K562 (cell line): Measurements from ENCODE around the gene HIVEP1. TPM values are rescaled to one million over a fixed set of nuclear protein-coding genes. Genes with fewer than 3 reads are reported as not detected.

Source experiments
- ATAC-seq: fragments of 200-7000 bp; cut with Tn5 transposase; 3 replicates; pipeline ENCODE4 v1.9.1; 2020; ENCODE audit warnings: moderate library complexity
- BruUV-seq: library from RNA; stranded (reverse); fragments of 400-500 nt; replicated peaks from 2 replicates; lab custom pipeline; 2021; lab: Mats Ljungman, UMichigan
- CTCF ChIA-PET: fragments of 300-600 bp; formaldehyde crosslinking; extraction: SDS; loops from one replicate; lab custom pipeline; 2021; ENCODE audit warnings: low intra/inter-chr PET ratio; lab: Yijun Ruan, JAX
- POLR2A ChIA-PET: fragments of 300-600, 350-650 bp; sonication (Branson Sonifier 250); formaldehyde crosslinking; extraction: SDS; loops from one replicate; lab custom pipeline; 2021; ENCODE audit warnings: antibody characterized with exemption, inconsistent platforms; lab: Yijun Ruan, JAX
- DNase-seq, 4 experiments: peaks; one replicate each; pipeline versions ENCODE4 v3.0.0 to v3.0.0-alpha.2; 2011 to 2018; ENCODE audit warnings: low spot score in 3 of 4, mixed read lengths in 3 of 4; ENCODE audit errors: extremely low read depth in 1 of 4
- FAIRE-seq: peaks from 2 replicates; lab custom pipeline; 2011; peaks lifted over from hg19 to GRCh38; lab: Jason Lieb, UNC
- H2AFZ ChIP-seq: 2 replicates; pipeline ENCODE4 v1.6.0; 2011; ENCODE audit warnings: low read depth, low read length, control low read depth, inconsistent platforms
- H3K27ac ChIP-seq: fragments of 200-600 bp; 3 replicates; pipeline ENCODE4 v1.8.0; 2011; ENCODE audit warnings: low read depth, mild to moderate bottlenecking, control low read depth, inconsistent platforms, low read length, moderate library complexity, mixed read lengths; ENCODE audit errors: extremely low read depth
- H3K27me3 ChIP-seq, 2 experiments: fragments of 300-600 bp in 1 of 2; 2 replicates in 1 of 2; 3 replicates in 1 of 2; pipeline versions ENCODE4 v1.6.0 to v1.8.0; 2011; ENCODE audit warnings: inconsistent platforms in 2 of 2, low read length in 2 of 2, mild to moderate bottlenecking in 1 of 2, mixed read lengths in 1 of 2, moderate library complexity in 1 of 2; ENCODE audit not compliant: control insufficient read depth in 2 of 2, insufficient read depth in 2 of 2
- H3K36me3 ChIP-seq: fragments of 300-600 bp; 3 replicates; pipeline ENCODE4 v1.8.0; 2011; ENCODE audit warnings: mild to moderate bottlenecking, low read length, inconsistent platforms; ENCODE audit not compliant: control insufficient read depth, insufficient read depth
- H3K4me1 ChIP-seq, 2 experiments: fragments of 200-600 bp in 1 of 2; replicated peaks in 1 of 2; 2 replicates in 1 of 2; 3 replicates in 1 of 2; pipeline versions ENCODE4 v1.5.1 to v1.8.0; 2011; ENCODE audit warnings: inconsistent platforms in 2 of 2, low read length in 2 of 2, mild to moderate bottlenecking in 1 of 2, mixed read lengths in 1 of 2, moderate library complexity in 1 of 2; ENCODE audit not compliant: control insufficient read depth in 2 of 2, insufficient read depth in 2 of 2
- H3K4me2 ChIP-seq: 2 replicates; pipeline ENCODE4 v1.6.1; 2011; ENCODE audit warnings: low read length, control low read depth, inconsistent platforms, mixed read lengths; ENCODE audit not compliant: insufficient read depth
- H3K4me3 ChIP-seq: fragments of 200-600 bp; sonication (generic), shearing (Covaris generic); 2 replicates; pipeline ENCODE4 v1.5.1; 2016; ENCODE audit warnings: control low read depth, inconsistent platforms
- H3K79me2 ChIP-seq: fragments of 200-600 bp; 3 replicates; pipeline ENCODE4 v1.8.0; 2011; ENCODE audit warnings: low read length, inconsistent platforms; ENCODE audit not compliant: control insufficient read depth, insufficient read depth
- H3K9ac ChIP-seq, 2 experiments: 2 replicates each; pipeline versions ENCODE4 v1.6.0 to v1.6.1; 2011; ENCODE audit warnings: low read depth in 2 of 2, low read length in 2 of 2, control low read depth in 1 of 2, inconsistent platforms in 1 of 2, mild to moderate bottlenecking in 1 of 2, mixed read lengths in 1 of 2; ENCODE audit not compliant: insufficient read depth in 1 of 2
- H3K9me1 ChIP-seq: one replicate; pipeline ENCODE4 v1.6.0; 2011; ENCODE audit warnings: inconsistent platforms, mild to moderate bottlenecking, low read length, moderate library complexity; ENCODE audit not compliant: control insufficient read depth, insufficient read depth
- H3K9me3 ChIP-seq: replicated peaks from 2 replicates; pipeline ENCODE4 v1.5.1; 2011; ENCODE audit warnings: low read depth, low read length, inconsistent platforms; ENCODE audit not compliant: control insufficient read depth, insufficient read depth
- H4K20me1 ChIP-seq: replicated peaks from 2 replicates; pipeline ENCODE4 v1.6.1; 2011; ENCODE audit warnings: low read length, inconsistent platforms, mixed read lengths; ENCODE audit not compliant: control insufficient read depth, insufficient read depth
- BDP1 ChIP-seq: IDR thresholded peaks from 3 replicates; pipeline ENCODE4 v1.6.1; 2011; ENCODE audit not compliant: insufficient read length, insufficient read depth
- EGR1 ChIP-seq: fragments of 450-650 bp; conservative IDR thresholded peaks from 2 replicates; pipeline ENCODE4 v1.6.1; 2017; ENCODE audit warnings: mild to moderate bottlenecking
- HDAC8 ChIP-seq: fragments of 450-650 bp; IDR thresholded peaks from 2 replicates; pipeline ENCODE4 v1.6.1; 2016; ENCODE audit warnings: mild to moderate bottlenecking, missing genetic modification characterization, moderate library complexity, missing compliant biosample characterization
- KLF13 ChIP-seq: fragments of 450-650 bp; IDR thresholded peaks from 2 replicates; pipeline ENCODE4 v1.6.1; 2016; ENCODE audit warnings: missing genetic modification characterization, low read depth, mild to moderate bottlenecking, missing compliant biosample characterization, moderate library complexity, borderline replicate concordance
- LEF1 ChIP-seq: fragments of 450-650 bp; IDR thresholded peaks from 2 replicates; pipeline ENCODE4 v1.6.1; 2016; ENCODE audit warnings: mild to moderate bottlenecking
- RFX7 ChIP-seq: fragments of 250-450 bp; sonication (Bioruptor Pico); IDR thresholded peaks from 2 replicates; pipeline ENCODE4 v1.5.1; 2021; ENCODE audit warnings: mild to moderate bottlenecking
- XRCC3 ChIP-seq: fragments of 450-650 bp; IDR thresholded peaks from 2 replicates; pipeline ENCODE4 v1.6.1; 2017; ENCODE audit warnings: mild to moderate bottlenecking, moderate library complexity
- ZBTB1 ChIP-seq: sonication (generic); formaldehyde crosslinking; IDR thresholded peaks from 2 replicates; pipeline ENCODE4 v1.8.1; 2023; ENCODE audit warnings: missing genetic modification reagents, low read depth, mild to moderate bottlenecking, borderline replicate concordance
- ZNF384 ChIP-seq: IDR thresholded peaks from 2 replicates; pipeline ENCODE4 v1.6.1; 2012; ENCODE audit warnings: low read depth, low read length, improper control_type of control experiment
- WGBS: fragments of 100-300 bp; shearing (Covaris generic); methylation state at CpG from one replicate; pipeline ENCODE4 v1.1.6; 2016; ENCODE audit warnings: low coverage, mixed read lengths; ENCODE audit not compliant: insufficient coverage; ENCODE audit errors: missing lambda C conversion rate; 5-methylcytosine and 5-hydroxymethylcytosine counted together
- in situ Hi-C: fragments of 300-500 bp; cut with MboI; formaldehyde crosslinking; loops from 4 replicates; pipeline ENCODE4 v1.15.0; 2018; ENCODE audit warnings: inconsistent platforms, mixed read lengths
- intact Hi-C: fragments of 100-400 bp; cut with micrococcal nuclease; formaldehyde crosslinking; loops from 2 replicates; pipeline ENCODE4 v1.14.2; 2022
- polyA plus RNA-seq, 8 experiments: library from polyadenylated mRNA; depleted of rRNA in 4 of 8; stranded (reverse) in 5 of 8; unstranded in 3 of 8; fragments of >200 nt; fragmentation: Nextera tagmentation in 2 of 8; fragmentation: Illumina TruSeq in 1 of 8; extraction: Ambion mirVana in 2 of 8; extraction: Trizol in 1 of 8; gene quantifications; 2 replicates each; pipeline versions ENCODE4 v1.2.1 to v1.2.3, GENCODE V29; 2011 to 2014; ENCODE audit warnings: inconsistent platforms in 1 of 8, missing spikeins in 1 of 8
- total RNA-seq, 7 experiments: library from RNA; depleted of rRNA in 6 of 7; stranded (reverse); fragments of >200 nt in 6 of 7; fragmentation: Illumina TruSeq in 2 of 7; extraction: Trizol in 2 of 7; gene quantifications; 2 replicates each; pipeline versions ENCODE4 v1.2.1 to v1.2.3, GENCODE V29; 2011 to 2021; ENCODE audit warnings: low replicate concordance in 1 of 7
- TF ChIP-seq, protein P1 (sequence below): fragments of 150-350 bp; IDR thresholded peaks from 2 replicates; pipeline ENCODE4 v1.6.1; 2014; ENCODE audit warnings: low read depth, mild to moderate bottlenecking, low read length, borderline replicate concordance
- TF ChIP-seq, protein P2 (sequence below): sonication (generic); formaldehyde crosslinking; IDR thresholded peaks from 2 replicates; pipeline ENCODE4 v1.8.0; 2022; ENCODE audit warnings: mild to moderate bottlenecking, missing genetic modification reagents
- TF ChIP-seq, protein P3 (sequence below): fragments of 250-450 bp; sonication (Bioruptor Pico); IDR thresholded peaks from 2 replicates; pipeline ENCODE4 v1.4.0; 2020; ENCODE audit warnings: mild to moderate bottlenecking, moderate library complexity
- TF ChIP-seq, protein P4 (sequence below): fragments of 450-650 bp; IDR thresholded peaks from 2 replicates; pipeline ENCODE4 v1.7.1; 2018; ENCODE audit warnings: mild to moderate bottlenecking, low read depth; ENCODE audit not compliant: partially characterized antibody

HIVEP1 gene
- total and polyA plus RNA-seq, 9 of the 15 experiments (the other 6 are each of a cell fraction or from before 2014, with no cell fraction given), result 6.0 to 33.3 (median 21.7) TPM

DNA sequence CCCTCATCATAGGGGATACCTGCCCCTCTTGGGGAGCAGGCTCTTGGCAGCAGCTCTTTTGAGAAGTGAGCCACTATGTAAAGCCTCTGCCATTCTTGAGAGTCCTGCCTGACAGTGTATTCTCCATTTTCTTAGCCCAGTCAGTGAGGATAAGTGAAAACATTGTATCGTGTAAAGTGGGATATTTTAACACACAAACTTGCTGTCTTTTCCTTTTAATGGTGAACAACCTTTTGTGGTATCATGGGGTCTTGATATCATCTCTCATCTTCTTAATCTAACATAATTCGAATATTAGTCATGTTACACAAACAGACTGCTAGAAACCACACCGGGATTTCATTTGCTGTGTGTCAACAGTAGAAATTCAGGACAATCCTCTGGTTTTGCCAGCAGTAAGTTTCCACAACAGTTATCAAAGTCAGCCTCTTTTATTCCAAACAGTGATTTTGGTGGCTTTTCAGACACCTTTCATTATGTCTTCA lies 136.2 kb downstream of the HIVEP1 start:
- no peaks in the 10 kb centered on the region for H3K27me3 ChIP-seq
- H3K4me3 ChIP-seq, result no peak overlapping the region
- H3K9me3 ChIP-seq, result no peaks in the 10 kb centered on the region
- no peak overlapping the region for H3K27ac ChIP-seq
- peaks cover 37% of the 10 kb centered on the region for H3K36me3 ChIP-seq
- H4K20me1 ChIP-seq, result no peaks in the 10 kb centered on the region
- H3K9me1 ChIP-seq, result no peaks in the 10 kb centered on the region
- DNase-seq (no peak), ATAC-seq (no peak), FAIRE-seq (no peak)
- no TSS peak for BruUV-seq
- no peak overlapping the region for H2AFZ ChIP-seq
- H3K4me1 ChIP-seq, result no peaks in the 10 kb centered on the region
- intact Hi-C loops, result no loop called here
- ChIA-PET POLR2A (interaction anchor here (0.8 kb wide), 1 partner anchor 40 kb away, joined by 3 read pairs; no protein-coding TSS in a partner anchor), CTCF (no interaction called here)
- no peaks in the 10 kb centered on the region for H3K79me2 ChIP-seq
- WGBS, result 67% methylated on average over 3 of the region's 3 CpGs
- H3K4me2 ChIP-seq, result no peak overlapping the region
- no peak overlapping the region for H3K9ac ChIP-seq
- in situ Hi-C loops, result no loop called here
- TF ChIP-seq HDAC8 (tag) (no peak), ZBTB1 (CRISPR knock-in tag) (no peak), EGR1 (no peak), LEF1 (no peak), RFX7 (CRISPR knock-in tag) (no peak), KLF13 (no peak), XRCC3 (no peak), ZNF384 (no peak), BDP1 (no peak)
- TF ChIP-seq, protein P1, sequence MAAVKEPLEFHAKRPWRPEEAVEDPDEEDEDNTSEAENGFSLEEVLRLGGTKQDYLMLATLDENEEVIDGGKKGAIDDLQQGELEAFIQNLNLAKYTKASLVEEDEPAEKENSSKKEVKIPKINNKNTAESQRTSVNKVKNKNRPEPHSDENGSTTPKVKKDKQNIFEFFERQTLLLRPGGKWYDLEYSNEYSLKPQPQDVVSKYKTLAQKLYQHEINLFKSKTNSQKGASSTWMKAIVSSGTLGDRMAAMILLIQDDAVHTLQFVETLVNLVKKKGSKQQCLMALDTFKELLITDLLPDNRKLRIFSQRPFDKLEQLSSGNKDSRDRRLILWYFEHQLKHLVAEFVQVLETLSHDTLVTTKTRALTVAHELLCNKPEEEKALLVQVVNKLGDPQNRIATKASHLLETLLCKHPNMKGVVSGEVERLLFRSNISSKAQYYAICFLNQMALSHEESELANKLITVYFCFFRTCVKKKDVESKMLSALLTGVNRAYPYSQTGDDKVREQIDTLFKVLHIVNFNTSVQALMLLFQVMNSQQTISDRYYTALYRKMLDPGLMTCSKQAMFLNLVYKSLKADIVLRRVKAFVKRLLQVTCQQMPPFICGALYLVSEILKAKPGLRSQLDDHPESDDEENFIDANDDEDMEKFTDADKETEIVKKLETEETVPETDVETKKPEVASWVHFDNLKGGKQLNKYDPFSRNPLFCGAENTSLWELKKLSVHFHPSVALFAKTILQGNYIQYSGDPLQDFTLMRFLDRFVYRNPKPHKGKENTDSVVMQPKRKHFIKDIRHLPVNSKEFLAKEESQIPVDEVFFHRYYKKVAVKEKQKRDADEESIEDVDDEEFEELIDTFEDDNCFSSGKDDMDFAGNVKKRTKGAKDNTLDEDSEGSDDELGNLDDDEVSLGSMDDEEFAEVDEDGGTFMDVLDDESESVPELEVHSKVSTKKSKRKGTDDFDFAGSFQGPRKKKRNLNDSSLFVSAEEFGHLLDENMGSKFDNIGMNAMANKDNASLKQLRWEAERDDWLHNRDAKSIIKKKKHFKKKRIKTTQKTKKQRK, result no peak
- TF ChIP-seq, protein P2, sequence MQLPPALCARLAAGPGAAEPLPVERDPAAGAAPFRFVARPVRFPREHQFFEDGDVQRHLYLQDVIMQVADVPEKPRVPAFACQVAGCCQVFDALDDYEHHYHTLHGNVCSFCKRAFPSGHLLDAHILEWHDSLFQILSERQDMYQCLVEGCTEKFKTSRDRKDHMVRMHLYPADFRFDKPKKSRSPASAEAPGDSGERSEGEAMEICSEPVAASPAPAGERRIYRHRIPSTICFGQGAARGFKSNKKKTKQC (CRISPR knock-in tag), result no peak
- TF ChIP-seq, protein P3, sequence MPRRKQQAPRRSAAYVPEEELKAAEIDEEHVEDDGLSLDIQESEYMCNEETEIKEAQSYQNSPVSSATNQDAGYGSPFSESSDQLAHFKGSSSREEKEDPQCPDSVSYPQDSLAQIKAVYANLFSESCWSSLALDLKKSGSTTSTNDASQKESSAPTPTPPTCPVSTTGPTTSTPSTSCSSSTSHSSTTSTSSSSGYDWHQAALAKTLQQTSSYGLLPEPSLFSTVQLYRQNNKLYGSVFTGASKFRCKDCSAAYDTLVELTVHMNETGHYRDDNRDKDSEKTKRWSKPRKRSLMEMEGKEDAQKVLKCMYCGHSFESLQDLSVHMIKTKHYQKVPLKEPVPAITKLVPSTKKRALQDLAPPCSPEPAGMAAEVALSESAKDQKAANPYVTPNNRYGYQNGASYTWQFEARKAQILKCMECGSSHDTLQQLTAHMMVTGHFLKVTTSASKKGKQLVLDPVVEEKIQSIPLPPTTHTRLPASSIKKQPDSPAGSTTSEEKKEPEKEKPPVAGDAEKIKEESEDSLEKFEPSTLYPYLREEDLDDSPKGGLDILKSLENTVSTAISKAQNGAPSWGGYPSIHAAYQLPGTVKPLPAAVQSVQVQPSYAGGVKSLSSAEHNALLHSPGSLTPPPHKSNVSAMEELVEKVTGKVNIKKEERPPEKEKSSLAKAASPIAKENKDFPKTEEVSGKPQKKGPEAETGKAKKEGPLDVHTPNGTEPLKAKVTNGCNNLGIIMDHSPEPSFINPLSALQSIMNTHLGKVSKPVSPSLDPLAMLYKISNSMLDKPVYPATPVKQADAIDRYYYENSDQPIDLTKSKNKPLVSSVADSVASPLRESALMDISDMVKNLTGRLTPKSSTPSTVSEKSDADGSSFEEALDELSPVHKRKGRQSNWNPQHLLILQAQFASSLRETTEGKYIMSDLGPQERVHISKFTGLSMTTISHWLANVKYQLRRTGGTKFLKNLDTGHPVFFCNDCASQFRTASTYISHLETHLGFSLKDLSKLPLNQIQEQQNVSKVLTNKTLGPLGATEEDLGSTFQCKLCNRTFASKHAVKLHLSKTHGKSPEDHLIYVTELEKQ (CRISPR knock-in tag), result no peak
- TF ChIP-seq, protein P4, sequence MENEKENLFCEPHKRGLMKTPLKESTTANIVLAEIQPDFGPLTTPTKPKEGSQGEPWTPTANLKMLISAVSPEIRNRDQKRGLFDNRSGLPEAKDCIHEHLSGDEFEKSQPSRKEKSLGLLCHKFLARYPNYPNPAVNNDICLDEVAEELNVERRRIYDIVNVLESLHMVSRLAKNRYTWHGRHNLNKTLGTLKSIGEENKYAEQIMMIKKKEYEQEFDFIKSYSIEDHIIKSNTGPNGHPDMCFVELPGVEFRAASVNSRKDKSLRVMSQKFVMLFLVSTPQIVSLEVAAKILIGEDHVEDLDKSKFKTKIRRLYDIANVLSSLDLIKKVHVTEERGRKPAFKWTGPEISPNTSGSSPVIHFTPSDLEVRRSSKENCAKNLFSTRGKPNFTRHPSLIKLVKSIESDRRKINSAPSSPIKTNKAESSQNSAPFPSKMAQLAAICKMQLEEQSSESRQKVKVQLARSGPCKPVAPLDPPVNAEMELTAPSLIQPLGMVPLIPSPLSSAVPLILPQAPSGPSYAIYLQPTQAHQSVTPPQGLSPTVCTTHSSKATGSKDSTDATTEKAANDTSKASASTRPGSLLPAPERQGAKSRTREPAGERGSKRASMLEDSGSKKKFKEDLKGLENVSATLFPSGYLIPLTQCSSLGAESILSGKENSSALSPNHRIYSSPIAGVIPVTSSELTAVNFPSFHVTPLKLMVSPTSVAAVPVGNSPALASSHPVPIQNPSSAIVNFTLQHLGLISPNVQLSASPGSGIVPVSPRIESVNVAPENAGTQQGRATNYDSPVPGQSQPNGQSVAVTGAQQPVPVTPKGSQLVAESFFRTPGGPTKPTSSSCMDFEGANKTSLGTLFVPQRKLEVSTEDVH, result no peak
